Left ventricle myocardium inferior (tissue), 1 donor: Measurements from ENCODE around the gene ANKRD27. TPM values are rescaled to one million over a fixed set of nuclear protein-coding genes. Genes with fewer than 3 reads are reported as not detected.
"Not testable (repeated sequence)": the region's sequence is repeated elsewhere in the genome, so short reads cannot be mapped to it uniquely, and the experiment has no call there.

Source experiments
- DNase-seq: peaks from one replicate; pipeline ENCODE4 v3.0.0-alpha.2; 2020
- H3K27ac ChIP-seq: fragments of 200-600 bp; replicated peaks from 2 replicates; pipeline ENCODE4 v1.8.0; 2021
- H3K27me3 ChIP-seq: fragments of 200-600 bp; 2 replicates; pipeline ENCODE4 v1.8.0; 2021; ENCODE audit warnings: low read depth
- H3K36me3 ChIP-seq: fragments of 200-600 bp; 2 replicates; pipeline ENCODE4 v1.8.0; 2021
- H3K4me1 ChIP-seq: fragments of 200-600 bp; 2 replicates; pipeline ENCODE4 v1.8.0; 2021
- H3K4me3 ChIP-seq: fragments of 200-600 bp; 2 replicates; pipeline ENCODE4 v1.8.0; 2021; ENCODE audit warnings: mild to moderate bottlenecking, moderate library complexity
- H3K9me3 ChIP-seq: fragments of 200-600 bp; replicated peaks from 2 replicates; pipeline ENCODE4 v1.8.0; 2021
- intact Hi-C: fragments of 100-400 bp; cut with micrococcal nuclease; formaldehyde crosslinking; loops from one replicate; pipeline ENCODE4 v1.11.0; 2022
- total RNA-seq: library from RNA; stranded (reverse); fragmentation: NEBNext Ultra II Directional; extraction: Animal tissue kit (Norgen Biotek cat#: 25700); gene quantifications from one replicate; pipeline ENCODE4 v1.2.1, GENCODE V29; 2021
- TF ChIP-seq, protein P1 (sequence below): fragments of 200-600 bp; IDR thresholded peaks from 2 replicates; pipeline ENCODE4 v1.8.0; 2021; ENCODE audit warnings: antibody characterized with exemption, mild to moderate bottlenecking, borderline replicate concordance
- donor health status: DM: no; HTN: yes; CAD: no; lungs with severe emphysema.

Gene ANKRD27
- total RNA-seq, 1 donor from 2014 or later: 18.0 TPM

DNA sequence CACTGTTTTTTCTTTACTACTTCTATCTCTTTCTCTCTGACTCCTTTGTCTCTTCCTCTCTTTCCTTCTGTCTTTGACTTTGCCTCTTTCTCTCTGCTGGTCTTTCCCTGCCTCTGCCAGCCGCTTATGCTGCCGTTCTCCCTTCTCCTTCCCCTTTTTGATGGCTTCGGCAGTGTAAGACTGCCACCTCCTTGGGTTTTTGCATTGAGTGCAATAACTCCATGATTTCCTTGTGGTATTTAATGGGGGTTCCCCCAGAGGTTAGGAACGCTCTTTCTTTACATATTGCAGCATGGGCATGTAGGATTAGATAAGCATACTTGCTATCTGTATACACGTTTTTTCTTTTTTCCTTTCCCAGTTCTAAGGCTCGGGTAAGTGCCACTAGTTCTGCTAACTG is 20.5 kb upstream of the ANKRD27 start:
- DNase-seq, intact Hi-C loops, H3K27ac ChIP-seq: not testable (repeated sequence)

GRCh38 chr19:32694851-32695250 is 19.9 kb upstream of the ANKRD27 start:
- Histone ChIP-seq H3K4me3 (peak overlapping the region; percentile 82), H3K9me3 (peaks cover 14% of the 10 kb centered on the region), H3K36me3 (peaks cover 17% of the 10 kb centered on the region), H3K4me1 (peaks cover 75% of the 10 kb centered on the region)
- H3K27ac ChIP-seq, DNase-seq, H3K27me3 ChIP-seq, intact Hi-C loops: not testable (repeated sequence)

More for the DNA sequence above, 20.5 kb upstream of the ANKRD27 start:
- H3K4me1 ChIP-seq: peaks cover 68% of the 10 kb centered on the region
- H3K27me3 ChIP-seq, H3K4me3 ChIP-seq: not testable (repeated sequence)
- H3K36me3 ChIP-seq: peaks cover 23% of the 10 kb centered on the region
- peaks cover 17% of the 10 kb centered on the region for H3K9me3 ChIP-seq

DNA sequence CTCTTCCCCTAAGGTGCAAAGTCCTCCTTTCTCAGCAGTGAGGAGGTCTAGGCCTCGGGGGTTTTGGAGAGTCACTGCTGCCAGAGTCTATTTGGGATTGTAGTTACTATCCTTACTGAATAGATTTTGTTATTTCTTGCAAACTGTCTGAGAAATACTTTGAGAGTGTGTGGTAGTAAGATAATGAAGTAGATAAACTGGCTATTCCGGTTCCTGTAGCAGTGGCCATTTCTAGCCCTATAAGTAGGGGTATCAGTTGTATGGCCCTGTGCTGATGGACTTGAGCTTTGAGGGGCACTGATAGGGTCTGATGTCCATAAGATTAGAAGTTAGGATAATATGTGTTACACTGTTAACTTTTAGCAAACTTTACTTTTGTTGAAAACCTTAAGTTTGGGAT is 19.3 kb upstream of the ANKRD27 start:
- peaks cover 75% of the 10 kb centered on the region for H3K4me1 ChIP-seq
- intact Hi-C loops: not testable (repeated sequence)
- peak overlapping the region; percentile 82 for H3K4me3 ChIP-seq

DNA sequence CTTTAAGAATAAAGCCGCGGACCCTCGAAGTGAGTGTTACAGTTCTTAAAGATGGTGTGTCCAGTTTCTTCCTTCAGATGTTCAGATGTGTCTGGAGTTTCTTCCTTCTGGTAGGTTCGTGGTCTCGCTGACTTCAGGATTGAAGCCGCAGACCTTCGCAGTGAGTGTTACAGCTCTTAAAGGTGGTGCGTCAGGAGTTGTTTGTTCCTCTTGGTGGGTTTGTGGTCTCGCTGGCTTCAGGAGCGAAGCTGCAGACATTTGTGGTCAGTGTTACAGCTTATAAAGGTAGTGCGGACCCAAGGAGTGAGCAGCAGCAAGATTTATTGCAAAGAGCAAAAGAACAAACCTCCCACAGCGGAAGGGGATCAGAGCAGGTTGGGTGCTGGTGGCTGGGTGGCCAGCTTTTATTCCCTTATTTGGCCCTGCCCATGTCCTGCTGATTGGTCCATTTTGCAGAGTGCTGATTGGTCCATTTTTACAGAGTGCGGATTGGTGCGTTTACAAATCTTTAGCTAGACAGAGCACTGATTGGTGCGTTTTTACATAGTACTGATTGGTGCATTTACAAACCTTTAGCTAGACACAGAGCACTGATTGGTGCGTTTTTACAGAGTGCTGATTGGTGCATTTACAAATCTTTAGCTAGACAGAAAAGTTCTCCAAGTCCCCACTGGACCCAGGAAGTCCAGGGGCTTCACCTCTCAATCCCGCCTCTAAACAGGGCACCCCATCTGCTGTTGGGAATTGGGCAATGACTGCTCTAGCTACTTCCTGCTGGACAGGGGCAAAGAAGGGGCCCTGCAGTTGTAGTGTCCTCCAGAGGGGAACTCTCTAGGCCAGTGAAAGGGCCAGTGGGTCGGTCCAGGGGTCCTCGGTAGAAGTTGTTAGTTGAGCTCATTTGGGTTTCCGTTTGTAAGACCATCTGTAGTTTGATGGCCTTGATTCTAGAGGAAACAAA is 18.4 kb upstream of the ANKRD27 start:
- H3K27ac ChIP-seq, intact Hi-C loops, DNase-seq, H3K27me3 ChIP-seq, H3K9me3 ChIP-seq, H3K36me3 ChIP-seq: not testable (repeated sequence)
- Histone ChIP-seq H3K4me1 (peaks cover 75% of the 10 kb centered on the region), H3K4me3 (peak overlapping the region; percentile 82)

More for the DNA sequence above, 19.3 kb upstream of the ANKRD27 start:
- H3K27ac ChIP-seq, H3K9me3 ChIP-seq, H3K27me3 ChIP-seq, DNase-seq: not testable (repeated sequence)
- peaks cover 12% of the 10 kb centered on the region for H3K36me3 ChIP-seq

GRCh38 chr19:32692727-32693061 is 17.7 kb upstream of the ANKRD27 start:
- no peaks in the 10 kb centered on the region for H3K36me3 ChIP-seq
- H3K4me3 ChIP-seq: peak overlapping the region; percentile 82
- TF ChIP-seq, protein P1, sequence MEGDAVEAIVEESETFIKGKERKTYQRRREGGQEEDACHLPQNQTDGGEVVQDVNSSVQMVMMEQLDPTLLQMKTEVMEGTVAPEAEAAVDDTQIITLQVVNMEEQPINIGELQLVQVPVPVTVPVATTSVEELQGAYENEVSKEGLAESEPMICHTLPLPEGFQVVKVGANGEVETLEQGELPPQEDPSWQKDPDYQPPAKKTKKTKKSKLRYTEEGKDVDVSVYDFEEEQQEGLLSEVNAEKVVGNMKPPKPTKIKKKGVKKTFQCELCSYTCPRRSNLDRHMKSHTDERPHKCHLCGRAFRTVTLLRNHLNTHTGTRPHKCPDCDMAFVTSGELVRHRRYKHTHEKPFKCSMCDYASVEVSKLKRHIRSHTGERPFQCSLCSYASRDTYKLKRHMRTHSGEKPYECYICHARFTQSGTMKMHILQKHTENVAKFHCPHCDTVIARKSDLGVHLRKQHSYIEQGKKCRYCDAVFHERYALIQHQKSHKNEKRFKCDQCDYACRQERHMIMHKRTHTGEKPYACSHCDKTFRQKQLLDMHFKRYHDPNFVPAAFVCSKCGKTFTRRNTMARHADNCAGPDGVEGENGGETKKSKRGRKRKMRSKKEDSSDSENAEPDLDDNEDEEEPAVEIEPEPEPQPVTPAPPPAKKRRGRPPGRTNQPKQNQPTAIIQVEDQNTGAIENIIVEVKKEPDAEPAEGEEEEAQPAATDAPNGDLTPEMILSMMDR: no peak
- no peaks in the 10 kb centered on the region for H3K9me3 ChIP-seq
- intact Hi-C loops: no loop called here
- peak overlapping the region; percentile 95 for H3K27ac ChIP-seq
- H3K27me3 ChIP-seq: no peaks in the 10 kb centered on the region
- H3K4me1 ChIP-seq: peaks cover 75% of the 10 kb centered on the region
- no peak for DNase-seq

GRCh38 chr19:32691952-32692726 is 17.2 kb upstream of the ANKRD27 start:
- peaks cover 73% of the 10 kb centered on the region for H3K4me1 ChIP-seq
- DNase-seq: peak; percentile 71
- H3K27ac ChIP-seq: peak overlapping the region; percentile 95
- no peaks in the 10 kb centered on the region for H3K9me3 ChIP-seq
- no peaks in the 10 kb centered on the region for H3K36me3 ChIP-seq
- peak overlapping the region; percentile 82 for H3K4me3 ChIP-seq
- intact Hi-C loops: no loop called here
- TF ChIP-seq, protein P1: no peak
- no peaks in the 10 kb centered on the region for H3K27me3 ChIP-seq

DNA sequence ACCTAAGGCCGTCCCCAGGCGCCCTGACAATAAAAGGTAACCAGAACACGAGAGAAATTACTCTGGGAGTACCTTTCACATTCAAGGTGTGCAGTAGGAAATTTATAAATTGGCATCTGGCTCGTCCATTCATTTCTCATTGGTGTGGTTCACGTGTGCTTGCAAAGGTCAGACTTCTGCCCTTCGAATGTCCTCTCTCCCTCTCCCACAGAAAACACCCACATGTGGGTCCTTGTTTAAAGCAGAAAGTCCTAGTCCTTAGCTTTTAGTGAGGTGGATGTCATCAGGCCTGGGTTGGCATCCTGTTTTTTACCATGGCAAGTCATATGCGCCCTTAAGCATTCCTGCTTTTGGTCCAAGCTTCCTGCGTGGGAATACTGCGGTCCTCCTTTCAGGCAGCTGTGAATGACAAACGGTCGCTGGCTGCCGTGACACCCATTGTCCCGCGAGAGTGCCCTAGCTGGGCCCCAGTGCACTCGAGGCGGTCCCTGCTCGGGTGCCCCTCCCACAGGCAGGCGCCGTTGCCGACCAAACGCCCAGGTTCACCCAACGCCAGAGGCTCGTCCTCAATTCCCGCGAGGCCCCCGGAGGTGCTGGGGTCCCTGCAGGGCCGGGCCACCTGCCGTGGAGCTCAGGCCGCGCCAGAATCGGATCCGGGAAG is 16.4 kb upstream of the ANKRD27 start, which contains the start of gene NUDT19:
Gene NUDT19 (plus strand): TSS at position 531 of the 661 bp plus-strand sequence. CDS start 140 bp downstream, outside the sequence.
- Histone ChIP-seq H3K27me3 (no peaks in the 10 kb centered on the region), H3K27ac (peak within 1 kb of the TSS; percentile 95), H3K9me3 (no peaks in the 10 kb centered on the region), H3K4me1 (peaks cover 66% of the 10 kb centered on the region), H3K36me3 (no peaks in the 10 kb centered on the region), H3K4me3 (peak within 1 kb of the TSS; percentile 82)
- peak; percentile 90 for DNase-seq
- TF ChIP-seq, protein P1: no peak
- intact Hi-C loops: no loop called here
